K562 (cell line): ENCODE data around the gene CPTP. TPM values are rescaled to one million over a fixed set of nuclear protein-coding genes. Genes with fewer than 3 reads are reported as not detected.

Experiments used
- ATAC-seq: fragments of 200-7000 bp; cut with Tn5 transposase; 3 replicates; pipeline ENCODE4 v1.9.1; 2020; ENCODE audit warnings: moderate library complexity
- BruUV-seq: library from RNA; stranded (reverse); fragments of 400-500 nt; replicated peaks from 2 replicates; lab custom pipeline; 2021; lab: Mats Ljungman, UMichigan
- CTCF ChIA-PET: fragments of 300-600 bp; formaldehyde crosslinking; extraction: SDS; loops from one replicate; lab custom pipeline; 2021; ENCODE audit warnings: low intra/inter-chr PET ratio; lab: Yijun Ruan, JAX
- POLR2A ChIA-PET: fragments of 300-600, 350-650 bp; sonication (Branson Sonifier 250); formaldehyde crosslinking; extraction: SDS; loops from one replicate; lab custom pipeline; 2021; ENCODE audit warnings: antibody characterized with exemption, inconsistent platforms; lab: Yijun Ruan, JAX
- DNase-seq, 4 experiments: peaks; one replicate each; pipeline versions ENCODE4 v3.0.0 to v3.0.0-alpha.2; 2011 to 2018; ENCODE audit warnings: low spot score in 3 of 4, mixed read lengths in 3 of 4; ENCODE audit errors: extremely low read depth in 1 of 4
- FAIRE-seq: peaks from 2 replicates; lab custom pipeline; 2011; peaks lifted over from hg19 to GRCh38; lab: Jason Lieb, UNC
- H2AFZ ChIP-seq: 2 replicates; pipeline ENCODE4 v1.6.0; 2011; ENCODE audit warnings: low read depth, low read length, control low read depth, inconsistent platforms
- H3K27ac ChIP-seq: fragments of 200-600 bp; 3 replicates; pipeline ENCODE4 v1.8.0; 2011; ENCODE audit warnings: low read depth, mild to moderate bottlenecking, control low read depth, inconsistent platforms, low read length, moderate library complexity, mixed read lengths; ENCODE audit errors: extremely low read depth
- H3K27me3 ChIP-seq, 2 experiments: fragments of 300-600 bp in 1 of 2; 2 replicates in 1 of 2; 3 replicates in 1 of 2; pipeline versions ENCODE4 v1.6.0 to v1.8.0; 2011; ENCODE audit warnings: inconsistent platforms in 2 of 2, low read length in 2 of 2, mild to moderate bottlenecking in 1 of 2, mixed read lengths in 1 of 2, moderate library complexity in 1 of 2; ENCODE audit not compliant: control insufficient read depth in 2 of 2, insufficient read depth in 2 of 2
- H3K36me3 ChIP-seq: fragments of 300-600 bp; 3 replicates; pipeline ENCODE4 v1.8.0; 2011; ENCODE audit warnings: mild to moderate bottlenecking, low read length, inconsistent platforms; ENCODE audit not compliant: control insufficient read depth, insufficient read depth
- H3K4me1 ChIP-seq, 2 experiments: fragments of 200-600 bp in 1 of 2; replicated peaks in 1 of 2; 2 replicates in 1 of 2; 3 replicates in 1 of 2; pipeline versions ENCODE4 v1.5.1 to v1.8.0; 2011; ENCODE audit warnings: inconsistent platforms in 2 of 2, low read length in 2 of 2, mild to moderate bottlenecking in 1 of 2, mixed read lengths in 1 of 2, moderate library complexity in 1 of 2; ENCODE audit not compliant: control insufficient read depth in 2 of 2, insufficient read depth in 2 of 2
- H3K4me2 ChIP-seq: 2 replicates; pipeline ENCODE4 v1.6.1; 2011; ENCODE audit warnings: low read length, control low read depth, inconsistent platforms, mixed read lengths; ENCODE audit not compliant: insufficient read depth
- H3K4me3 ChIP-seq: fragments of 200-600 bp; sonication (generic), shearing (Covaris generic); 2 replicates; pipeline ENCODE4 v1.5.1; 2016; ENCODE audit warnings: control low read depth, inconsistent platforms
- H3K79me2 ChIP-seq: fragments of 200-600 bp; 3 replicates; pipeline ENCODE4 v1.8.0; 2011; ENCODE audit warnings: low read length, inconsistent platforms; ENCODE audit not compliant: control insufficient read depth, insufficient read depth
- H3K9ac ChIP-seq, 2 experiments: 2 replicates each; pipeline versions ENCODE4 v1.6.0 to v1.6.1; 2011; ENCODE audit warnings: low read depth in 2 of 2, low read length in 2 of 2, control low read depth in 1 of 2, inconsistent platforms in 1 of 2, mild to moderate bottlenecking in 1 of 2, mixed read lengths in 1 of 2; ENCODE audit not compliant: insufficient read depth in 1 of 2
- H3K9me1 ChIP-seq: one replicate; pipeline ENCODE4 v1.6.0; 2011; ENCODE audit warnings: inconsistent platforms, mild to moderate bottlenecking, low read length, moderate library complexity; ENCODE audit not compliant: control insufficient read depth, insufficient read depth
- H3K9me3 ChIP-seq: replicated peaks from 2 replicates; pipeline ENCODE4 v1.5.1; 2011; ENCODE audit warnings: low read depth, low read length, inconsistent platforms; ENCODE audit not compliant: control insufficient read depth, insufficient read depth
- H4K20me1 ChIP-seq: replicated peaks from 2 replicates; pipeline ENCODE4 v1.6.1; 2011; ENCODE audit warnings: low read length, inconsistent platforms, mixed read lengths; ENCODE audit not compliant: control insufficient read depth, insufficient read depth
- CTBP1 ChIP-seq: fragments of 450-650 bp; IDR thresholded peaks from 2 replicates; pipeline ENCODE4 v1.6.1; 2016; ENCODE audit warnings: borderline replicate concordance
- MYC ChIP-seq, 2 experiments: fragments of 250-450 bp in 1 of 2; sonication (Bioruptor Pico) in 1 of 2; IDR thresholded peaks; 2 replicates each; pipeline versions ENCODE4 v1.5.1 to v1.6.1; 2012 to 2021; ENCODE audit warnings: low read depth in 2 of 2, borderline replicate concordance in 1 of 2, improper control_type of control experiment in 1 of 2, low read length in 1 of 2, mild to moderate bottlenecking in 1 of 2, moderate library complexity in 1 of 2
- NCOA2 ChIP-seq, 2 experiments: fragments of 450-650 bp; IDR thresholded peaks; 2 replicates each; pipeline ENCODE4 v1.6.1; 2018; ENCODE audit warnings: mild to moderate bottlenecking in 2 of 2, moderate library complexity in 1 of 2; ENCODE audit not compliant: partially characterized antibody in 2 of 2
- NKRF ChIP-seq: fragments of 450-650 bp; IDR thresholded peaks from 2 replicates; pipeline ENCODE4 v1.6.1; 2016; ENCODE audit warnings: borderline replicate concordance
- PHB ChIP-seq: fragments of 250-450 bp; sonication (Bioruptor Pico); IDR thresholded peaks from 2 replicates; pipeline ENCODE4 v1.5.0; 2021
- POLR2G ChIP-seq: fragments of 200-400 bp; formaldehyde crosslinking; IDR thresholded peaks from 2 replicates; pipeline ENCODE4 v1.6.1; 2017; ENCODE audit warnings: low read depth, mild to moderate bottlenecking, antibody characterized with exemption, low read length, moderate library complexity
- WGBS: fragments of 100-300 bp; shearing (Covaris generic); methylation state at CpG from one replicate; pipeline ENCODE4 v1.1.6; 2016; ENCODE audit warnings: low coverage, mixed read lengths; ENCODE audit not compliant: insufficient coverage; ENCODE audit errors: missing lambda C conversion rate; 5-methylcytosine and 5-hydroxymethylcytosine counted together
- in situ Hi-C: fragments of 300-500 bp; cut with MboI; formaldehyde crosslinking; loops from 4 replicates; pipeline ENCODE4 v1.15.0; 2018; ENCODE audit warnings: inconsistent platforms, mixed read lengths
- intact Hi-C: fragments of 100-400 bp; cut with micrococcal nuclease; formaldehyde crosslinking; loops from 2 replicates; pipeline ENCODE4 v1.14.2; 2022
- polyA plus RNA-seq, 8 experiments: library from polyadenylated mRNA; depleted of rRNA in 4 of 8; stranded (reverse) in 5 of 8; unstranded in 3 of 8; fragments of >200 nt; fragmentation: Nextera tagmentation in 2 of 8; fragmentation: Illumina TruSeq in 1 of 8; extraction: Ambion mirVana in 2 of 8; extraction: Trizol in 1 of 8; gene quantifications; 2 replicates each; pipeline versions ENCODE4 v1.2.1 to v1.2.3, GENCODE V29; 2011 to 2014; ENCODE audit warnings: inconsistent platforms in 1 of 8, missing spikeins in 1 of 8
- total RNA-seq, 7 experiments: library from RNA; depleted of rRNA in 6 of 7; stranded (reverse); fragments of >200 nt in 6 of 7; fragmentation: Illumina TruSeq in 2 of 7; extraction: Trizol in 2 of 7; gene quantifications; 2 replicates each; pipeline versions ENCODE4 v1.2.1 to v1.2.3, GENCODE V29; 2011 to 2021; ENCODE audit warnings: low replicate concordance in 1 of 7

The CPTP gene
- total and polyA plus RNA-seq, 9 of the 15 experiments (the other 6 are each of a cell fraction or from before 2014, with no cell fraction given): 0.11 to 25.8 (median 3.5) TPM

DNA sequence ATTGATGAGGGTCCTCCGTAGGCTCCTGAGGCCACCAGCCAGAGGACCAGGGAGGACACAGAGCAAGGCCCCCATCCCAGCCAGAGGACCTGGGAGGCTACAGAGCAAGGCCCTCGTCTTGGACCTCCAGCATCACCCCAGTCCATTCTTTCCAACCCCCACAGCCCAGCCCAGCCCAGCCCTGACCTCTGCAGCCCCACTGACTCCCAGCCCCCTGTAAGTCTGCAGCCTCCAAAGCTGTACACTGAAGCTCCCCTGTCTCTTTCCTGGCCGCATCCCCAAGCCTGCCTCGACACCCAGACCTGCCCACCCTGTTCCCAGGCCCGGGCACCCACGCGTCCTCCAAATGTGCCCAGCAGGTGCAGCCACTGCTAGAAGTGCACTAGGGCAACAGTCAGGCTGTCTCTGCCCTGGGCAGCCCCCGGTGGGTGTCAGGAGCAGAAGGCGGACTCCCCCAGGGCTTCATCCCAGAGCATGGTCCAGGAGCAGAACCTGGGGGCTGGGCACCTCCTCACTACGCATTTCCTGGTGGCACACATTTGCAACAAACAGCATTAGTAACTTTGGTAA, 22.5 kb downstream of the CPTP start:
- CTCF ChIA-PET: no interaction called here
- H3K79me2 ChIP-seq: peaks cover 65% of the 10 kb centered on the region
- DNase-seq (no peak), FAIRE-seq (no peak), ATAC-seq (no peak)
- H3K9ac ChIP-seq: peak overlapping the region; percentile 82 to 98
- POLR2A ChIA-PET: interaction anchor here (0.5 to 4.8 kb wide), 11 partner anchors 9 to 254 kb away, joined by 3 to 22 read pairs (median 6); partner anchors contain the start of genes AURKAIP1 and MRPL20
- 77% methylated on average over 10 of the region's 10 CpGs for WGBS
- no peak overlapping the region for H2AFZ ChIP-seq
- TF ChIP-seq POLR2G (peak; percentile 2; the same call in 1 of the 2 replicates), PHB (CRISPR knock-in tag) (no peak)
- intact Hi-C loops: no loop called here
- H3K4me2 ChIP-seq: peak overlapping the region; percentile 91
- in situ Hi-C loops: no loop called here
- H3K27ac ChIP-seq: peak overlapping the region; percentile 95; the same call in 1 of the 3 replicates
- no peaks in the 10 kb centered on the region for H3K27me3 ChIP-seq
- peak overlapping the region; percentile 98 for H3K4me3 ChIP-seq
- peaks cover 14 to 82% of the 10 kb centered on the region in 2 experiments; a peak in 3 of 5 replicates for H3K4me1 ChIP-seq
- H3K36me3 ChIP-seq: peaks cover 30% of the 10 kb centered on the region; the same call in 1 of the 3 replicates
- H3K9me1 ChIP-seq: peaks cover 8% of the 10 kb centered on the region
- H4K20me1 ChIP-seq: peaks cover 39% of the 10 kb centered on the region
- no peaks in the 10 kb centered on the region for H3K9me3 ChIP-seq
- BruUV-seq: no TSS peak

GRCh38 chr1:1347663-1348419, 23.2 kb downstream of the CPTP start:
- in situ Hi-C loops: no loop called here
- no peaks in the 10 kb centered on the region for H3K9me3 ChIP-seq
- FAIRE-seq (peak; percentile 90), DNase-seq (peak; percentile 52 to 85 (median 68)), ATAC-seq (peak; percentile 79)
- ChIA-PET POLR2A (interaction anchor here (0.5 to 4.8 kb wide), 15 partner anchors 10 to 964 kb away, joined by 3 to 22 read pairs (median 3); partner anchors contain the start of genes AURKAIP1 and MRPL20), CTCF (no interaction called here)
- no TSS peak for BruUV-seq
- intact Hi-C loops: no loop called here
- 2% methylated on average over 21 of the region's 26 CpGs for WGBS
- H3K9ac ChIP-seq: peak overlapping the region; percentile 82 to 98
- peaks cover 24% of the 10 kb centered on the region; the same call in 1 of the 3 replicates for H3K36me3 ChIP-seq
- peaks cover 39% of the 10 kb centered on the region for H4K20me1 ChIP-seq
- H3K79me2 ChIP-seq: peaks cover 64% of the 10 kb centered on the region
- no peak overlapping the region; the same call in 1 of the 2 replicates for H2AFZ ChIP-seq
- no peaks in the 10 kb centered on the region for H3K27me3 ChIP-seq
- peaks cover 8% of the 10 kb centered on the region for H3K9me1 ChIP-seq
- peak overlapping the region; percentile 95 for H3K27ac ChIP-seq
- peak overlapping the region; percentile 98 for H3K4me3 ChIP-seq
- H3K4me1 ChIP-seq: peaks cover 14 to 82% of the 10 kb centered on the region in 2 experiments; a peak in 3 of 5 replicates
- peak overlapping the region; percentile 91 for H3K4me2 ChIP-seq
- TF ChIP-seq MYC (IDR thresholded peaks at IDR 0.05; ENCODE audit: low read depth, low read length) (peak; percentile 47; the same call in 1 of the 2 replicates), MYC (CRISPR knock-in tag; IDR thresholded peaks at IDR 0.05; ENCODE audit: borderline replicate concordance, low read depth) (no peak), NCOA2 (IDR thresholded peaks at IDR 0.05; ENCODE audit: partially characterized antibody in 2 of 2) (no peak), CTBP1 (peak; percentile 9; the same call in 1 of the 2 replicates), NKRF (peak; percentile 81)
